Neural progenitor cell (in vitro differentiated cells): ENCODE data around the gene TNRC6C.

Experiments used
- EZH2 ChIP-seq: fragments of 200-600 bp; sonication (generic); IDR thresholded peaks from 2 replicates; pipeline ENCODE4 v1.6.1; 2017; ENCODE audit warnings: antibody characterized with exemption, mild to moderate bottlenecking, moderate library complexity
- EZH2phosphoT487 ChIP-seq: fragments of 200-600 bp; sonication (generic); IDR thresholded peaks from 2 replicates; pipeline ENCODE4 v1.6.1; 2017; ENCODE audit warnings: antibody characterized with exemption

- TF ChIP-seq EZH2: no peak
- TF ChIP-seq EZH2phosphoT487: no peak
Observed at GRCh38 chr17:78146471-78146869, 188.0 kb downstream of the TNRC6C start.
